Skeletal muscle cell (primary cell): ENCODE measurements around the gene TM7SF2.
A peak's percentile ranks its signal among the peaks of the same experiment; 100 is the strongest.
"Not testable (repeated sequence)": the region's sequence is repeated elsewhere in the genome, so short reads cannot be mapped to it uniquely, and the experiment has no call there.

Experiments
- DNase-seq: peaks from one replicate; pipeline ENCODE4 v3.0.0-alpha.2; 2010; ENCODE audit warnings: low read depth
- H3K4me3 ChIP-seq: 2 replicates; pipeline ENCODE4 v1.5.1; 2011; ENCODE audit warnings: low read depth, mild to moderate bottlenecking, control low read depth, low read length, moderate library complexity

Gene TM7SF2

GRCh38 chr11:65141896-65142494 is 30.3 kb downstream of the TM7SF2 start:
- no peak overlapping the region for H3K4me3 ChIP-seq
- no peak for DNase-seq

GRCh38 chr11:65147352-65148075 is 35.8 kb downstream of the TM7SF2 start:
- DNase-seq: no peak
- H3K4me3 ChIP-seq: no peak overlapping the region

- DNase-seq: no peak
- no peak overlapping the region for H3K4me3 ChIP-seq
Observed at GRCh38 chr11:65148657-65149056, 37.0 kb downstream of the TM7SF2 start.

GRCh38 chr11:65150131-65150508 is 38.4 kb downstream of the TM7SF2 start:
- DNase-seq: not testable (repeated sequence)

GRCh38 chr11:65150509-65151299 is 39.0 kb downstream of the TM7SF2 start:
- peak; percentile 47 for DNase-seq
- H3K4me3 ChIP-seq: no peak overlapping the region

More at GRCh38 chr11:65150131-65150508, 38.4 kb downstream of the TM7SF2 start:
- not testable (repeated sequence) for H3K4me3 ChIP-seq

GRCh38 chr11:65151331-65151899 is 39.7 kb downstream of the TM7SF2 start:
- DNase-seq: no peak
- H3K4me3 ChIP-seq: no peak overlapping the region

GRCh38 chr11:65152122-65152521 is 40.5 kb downstream of the TM7SF2 start:
- DNase-seq: no peak
- H3K4me3 ChIP-seq: no peak overlapping the region

- H3K4me3 ChIP-seq: no peak overlapping the region
- DNase-seq: no peak
Observed at GRCh38 chr11:65156256-65156655, 44.6 kb downstream of the TM7SF2 start.

- no peak for DNase-seq
- no peak overlapping the region for H3K4me3 ChIP-seq
Observed at GRCh38 chr11:65156926-65157325, 45.3 kb downstream of the TM7SF2 start.

- DNase-seq: no peak
- no peak overlapping the region for H3K4me3 ChIP-seq
Observed at GRCh38 chr11:65157336-65157735, 45.7 kb downstream of the TM7SF2 start.

GRCh38 chr11:65159012-65159411 is 47.3 kb downstream of the TM7SF2 start:
- DNase-seq: no peak
- no peak overlapping the region for H3K4me3 ChIP-seq

- DNase-seq: no peak
- H3K4me3 ChIP-seq: no peak overlapping the region
Observed at GRCh38 chr11:65160643-65161042, 49.0 kb downstream of the TM7SF2 start.

- no peak for DNase-seq
- no peak overlapping the region for H3K4me3 ChIP-seq
Observed at GRCh38 chr11:65163684-65164083, 52.0 kb downstream of the TM7SF2 start.
